Mesothelial cell of epicardium (in vitro differentiated cells): ENCODE data around the gene ARL8A. TPM values are rescaled to one million over a fixed set of nuclear protein-coding genes. Genes with fewer than 3 reads are reported as not detected.

Experiments used
- DNase-seq, 2 experiments: peaks; one replicate each; pipeline ENCODE4 v3.0.0; 2021; ENCODE audit warnings: low spot score in 2 of 2; ENCODE audit not compliant: unreplicated experiment in 2 of 2
- H3K27ac Mint-ChIP-seq: 2 replicates; pipeline ENCODE4 v1.8.0; 2021; ENCODE audit warnings: mixed read lengths
- H3K27me3 Mint-ChIP-seq: 2 replicates; pipeline ENCODE4 v1.8.0; 2021; ENCODE audit warnings: low read depth, mixed read lengths
- H3K36me3 Mint-ChIP-seq: 2 replicates; pipeline ENCODE4 v1.8.0; 2021; ENCODE audit warnings: mixed read lengths
- H3K4me1 Mint-ChIP-seq: 2 replicates; pipeline ENCODE4 v1.8.0; 2021; ENCODE audit warnings: mixed read lengths
- H3K4me3 Mint-ChIP-seq: 2 replicates; pipeline ENCODE4 v1.8.0; 2021; ENCODE audit warnings: mild to moderate bottlenecking, moderate library complexity, mixed read lengths
- H3K9me3 Mint-ChIP-seq: 2 replicates; pipeline ENCODE4 v1.8.0; 2021; ENCODE audit warnings: mixed read lengths
- total RNA-seq: library from RNA; stranded (reverse); gene quantifications from 3 replicates; pipeline ENCODE4 v1.2.1, GENCODE V29; 2021
- TF ChIP-seq, protein P1 (sequence below): fragments of 200-600 bp; sonication (generic); IDR thresholded peaks from one replicate; pipeline ENCODE4 v1.5.0; 2021; ENCODE audit warnings: antibody characterized with exemption; ENCODE audit not compliant: unreplicated experiment

ARL8A gene
- total RNA-seq, 1 donor from 2014 or later, result 79.6 TPM

- TF ChIP-seq, protein P1, sequence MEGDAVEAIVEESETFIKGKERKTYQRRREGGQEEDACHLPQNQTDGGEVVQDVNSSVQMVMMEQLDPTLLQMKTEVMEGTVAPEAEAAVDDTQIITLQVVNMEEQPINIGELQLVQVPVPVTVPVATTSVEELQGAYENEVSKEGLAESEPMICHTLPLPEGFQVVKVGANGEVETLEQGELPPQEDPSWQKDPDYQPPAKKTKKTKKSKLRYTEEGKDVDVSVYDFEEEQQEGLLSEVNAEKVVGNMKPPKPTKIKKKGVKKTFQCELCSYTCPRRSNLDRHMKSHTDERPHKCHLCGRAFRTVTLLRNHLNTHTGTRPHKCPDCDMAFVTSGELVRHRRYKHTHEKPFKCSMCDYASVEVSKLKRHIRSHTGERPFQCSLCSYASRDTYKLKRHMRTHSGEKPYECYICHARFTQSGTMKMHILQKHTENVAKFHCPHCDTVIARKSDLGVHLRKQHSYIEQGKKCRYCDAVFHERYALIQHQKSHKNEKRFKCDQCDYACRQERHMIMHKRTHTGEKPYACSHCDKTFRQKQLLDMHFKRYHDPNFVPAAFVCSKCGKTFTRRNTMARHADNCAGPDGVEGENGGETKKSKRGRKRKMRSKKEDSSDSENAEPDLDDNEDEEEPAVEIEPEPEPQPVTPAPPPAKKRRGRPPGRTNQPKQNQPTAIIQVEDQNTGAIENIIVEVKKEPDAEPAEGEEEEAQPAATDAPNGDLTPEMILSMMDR, result no peak
- no peak for DNase-seq
- Mint-ChIP-seq H3K27ac (no peak overlapping the region), H3K4me3 (no peak overlapping the region), H3K4me1 (peaks cover 12% of the 10 kb centered on the region), H3K27me3 (no peaks in the 10 kb centered on the region), H3K9me3 (no peaks in the 10 kb centered on the region), H3K36me3 (no peaks in the 10 kb centered on the region)
These were observed 7.9 kb upstream of the ARL8A start for GRCh38 chr1:202152399-202152798.

- Mint-ChIP-seq H3K27ac (no peak overlapping the region), H3K4me3 (no peak overlapping the region), H3K36me3 (no peaks in the 10 kb centered on the region), H3K4me1 (peaks cover 12% of the 10 kb centered on the region), H3K9me3 (no peaks in the 10 kb centered on the region), H3K27me3 (no peaks in the 10 kb centered on the region)
- TF ChIP-seq, protein P1, result no peak
- DNase-seq, result no peak
These were observed 6.5 kb upstream of the ARL8A start for GRCh38 chr1:202151045-202151444.

DNA sequence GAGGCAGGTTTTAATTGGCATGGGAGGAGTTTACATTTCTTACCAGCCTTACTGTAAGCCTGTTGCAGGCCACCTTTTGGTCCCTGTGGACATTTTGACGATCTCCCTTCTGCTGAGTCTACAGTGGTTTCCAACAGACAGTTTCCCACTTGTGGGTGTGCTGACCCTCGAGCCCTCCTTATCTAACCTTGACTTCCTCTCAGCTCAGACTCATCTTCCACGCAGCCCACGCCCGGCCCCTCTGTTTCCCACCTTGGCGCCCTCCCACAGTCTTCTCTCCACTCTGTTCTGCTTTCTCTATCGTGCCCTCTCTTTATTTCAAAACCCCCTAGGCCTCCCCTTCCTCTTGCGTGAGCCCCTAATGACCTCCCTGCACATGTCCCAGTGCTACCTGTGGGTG, 6.1 kb upstream of the ARL8A start:
- no peak for DNase-seq
- H3K27me3 Mint-ChIP-seq, result no peaks in the 10 kb centered on the region
- no peaks in the 10 kb centered on the region for H3K9me3 Mint-ChIP-seq
- TF ChIP-seq, protein P1, result no peak
- H3K27ac Mint-ChIP-seq, result no peak overlapping the region
- H3K4me1 Mint-ChIP-seq, result peaks cover 12% of the 10 kb centered on the region
- H3K36me3 Mint-ChIP-seq, result no peaks in the 10 kb centered on the region
- no peak overlapping the region for H3K4me3 Mint-ChIP-seq

- Mint-ChIP-seq H3K27ac (no peak overlapping the region), H3K4me1 (peaks cover 12% of the 10 kb centered on the region), H3K4me3 (no peak overlapping the region), H3K36me3 (no peaks in the 10 kb centered on the region), H3K27me3 (no peaks in the 10 kb centered on the region), H3K9me3 (no peaks in the 10 kb centered on the region)
- TF ChIP-seq, protein P1, result no peak
- no peak for DNase-seq
These were observed 5.7 kb upstream of the ARL8A start for GRCh38 chr1:202150187-202150586.

GRCh38 chr1:202149566-202149965, 5.0 kb upstream of the ARL8A start:
- H3K9me3 Mint-ChIP-seq, result no peaks in the 10 kb centered on the region
- H3K4me1 Mint-ChIP-seq, result peaks cover 7% of the 10 kb centered on the region
- DNase-seq, result no peak

More at GRCh38 chr1:202149566-202149965, 5.0 kb upstream of the ARL8A start:
- TF ChIP-seq, protein P1, result no peak
- no peak overlapping the region for H3K27ac Mint-ChIP-seq
- H3K27me3 Mint-ChIP-seq, result no peaks in the 10 kb centered on the region
- H3K4me3 Mint-ChIP-seq, result no peak overlapping the region
- no peaks in the 10 kb centered on the region for H3K36me3 Mint-ChIP-seq
